ENCODE data around the gene DDB1.

DNA sequence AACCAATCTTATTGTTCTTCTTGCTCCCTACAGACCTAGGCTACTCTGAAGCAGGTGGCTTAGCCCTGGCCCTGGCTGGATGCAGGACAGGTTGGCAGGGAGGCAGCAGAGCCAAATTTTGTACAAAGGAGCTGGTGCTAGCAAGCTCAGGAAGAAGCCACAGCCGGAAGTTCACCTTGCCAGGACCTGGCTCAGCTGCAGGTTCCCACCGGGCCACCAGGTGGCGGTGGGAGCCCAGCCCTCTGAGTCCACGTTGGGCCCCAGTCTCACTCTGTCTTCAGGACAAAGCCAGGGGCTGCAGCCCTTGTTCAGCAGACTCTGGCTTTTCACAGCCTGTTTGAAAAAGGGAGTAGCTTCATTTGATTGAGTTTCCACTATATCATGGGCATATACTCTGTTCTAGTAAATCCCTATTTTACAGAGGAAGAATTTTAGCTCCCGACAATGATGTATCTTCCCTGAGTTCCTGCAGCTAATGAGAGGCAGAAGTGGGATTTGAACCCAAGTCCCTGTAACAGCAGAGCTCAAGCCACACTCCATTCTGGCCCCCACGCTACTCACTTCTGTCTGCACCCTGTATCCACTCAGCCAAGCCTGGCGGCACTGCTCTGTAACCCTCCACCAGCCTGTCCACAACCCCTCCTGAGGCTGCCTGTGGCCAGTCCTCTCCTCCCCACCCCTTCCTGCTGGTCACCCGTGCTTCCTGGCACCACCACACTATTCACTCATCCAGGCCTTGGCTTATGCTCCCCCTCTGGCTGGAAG, 3.4 kb upstream of the DDB1 start:
- TF ChIP-seq POLR2A (IDR thresholded peaks at IDR 0.05; ENCODE audit: low read depth, low read length) (no peak), POLR2AphosphoS5 (IDR thresholded peaks at IDR 0.05; ENCODE audit: low read depth, low read length) (no peak), TAF1 (IDR thresholded peaks at IDR 0.05; ENCODE audit: borderline replicate concordance, low read depth, low read length) (no peak)

All from GM12892 (cell line).